CD4-positive, alpha-beta T cell treated with Interleukin-2 at 100 ng/mL for 4 hours (primary cell): Measurements from ENCODE around the gene CDC42SE1.

ENCODE experiments used
- DNase-seq: peaks from one replicate; pipeline ENCODE4 v3.0.0-alpha.2; 2020; ENCODE audit warnings: low spot score

CDC42SE1 gene

DNA sequence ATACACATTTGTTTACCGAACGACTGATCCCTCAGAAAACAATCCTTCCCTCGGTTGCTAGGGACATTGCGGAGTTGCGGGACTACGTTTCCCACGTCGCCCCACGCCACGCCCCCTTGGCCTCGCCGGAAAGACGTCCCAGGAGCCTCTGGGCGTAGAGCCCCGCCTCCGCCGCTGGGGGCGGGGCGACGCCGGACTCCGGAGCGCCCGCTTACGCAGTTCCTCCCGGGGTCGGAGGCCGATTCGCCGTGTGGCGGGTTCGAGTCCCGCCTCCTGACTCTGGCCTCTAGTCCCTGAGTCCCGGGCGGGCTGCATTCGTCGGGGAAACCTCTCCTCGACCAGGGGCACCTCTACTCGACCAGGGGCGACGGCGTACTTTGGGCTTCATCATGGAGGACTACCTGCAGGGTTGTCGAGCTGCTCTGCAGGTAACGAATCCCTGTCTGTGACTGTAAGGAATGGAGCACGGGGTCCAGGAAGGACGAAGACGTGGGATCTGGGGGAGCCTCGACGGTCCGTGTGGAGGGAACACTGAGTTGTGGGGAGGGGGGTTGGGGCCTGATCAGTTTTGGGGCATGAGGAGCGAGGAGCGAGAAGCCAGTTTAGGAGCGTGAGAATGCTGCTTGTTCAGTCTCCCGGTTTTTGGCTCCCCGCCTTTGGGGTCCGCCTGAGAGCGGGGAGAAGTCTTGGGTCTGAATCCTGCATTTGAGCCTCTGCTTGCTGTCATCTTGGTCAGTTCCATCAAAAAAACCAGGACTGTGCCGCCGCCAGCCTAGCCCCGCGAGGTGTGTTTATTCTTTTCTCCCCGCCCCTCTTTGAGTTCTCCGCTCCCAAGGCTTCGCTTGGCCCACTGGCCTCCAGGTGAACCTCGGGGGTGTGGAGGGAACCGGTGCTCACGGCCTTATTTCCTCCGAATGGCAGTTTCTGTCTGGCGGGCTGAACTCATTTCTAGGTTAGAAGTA is 50.9 kb downstream of the CDC42SE1 start, which contains the start of gene PRUNE1:
Gene PRUNE1, plus strand, starts transcription at position 206 of the 962 bp plus-strand sequence. Its CDS starts 184 bp downstream, at position 390.
- peak; percentile 99 for DNase-seq

DNA sequence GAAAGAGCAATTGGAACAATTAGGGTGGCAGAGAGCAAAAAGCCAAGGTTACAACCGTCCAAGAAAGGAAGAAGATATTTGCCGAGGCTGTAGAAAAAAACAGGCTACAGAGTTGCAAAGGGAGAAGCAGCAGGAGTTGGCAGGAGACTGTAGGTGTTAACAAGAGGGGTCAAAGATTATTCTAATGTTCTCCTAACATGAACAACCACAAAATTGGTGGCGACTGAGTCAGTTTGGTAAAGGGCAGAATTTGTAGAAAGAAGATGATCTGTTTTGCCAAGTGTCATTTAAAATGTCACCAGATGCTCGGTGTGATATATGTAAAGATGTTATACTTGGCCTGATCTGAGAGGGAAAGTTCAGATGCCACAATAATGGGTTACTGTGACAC is 51.6 kb downstream of the CDC42SE1 start:
- no peak for DNase-seq

DNA sequence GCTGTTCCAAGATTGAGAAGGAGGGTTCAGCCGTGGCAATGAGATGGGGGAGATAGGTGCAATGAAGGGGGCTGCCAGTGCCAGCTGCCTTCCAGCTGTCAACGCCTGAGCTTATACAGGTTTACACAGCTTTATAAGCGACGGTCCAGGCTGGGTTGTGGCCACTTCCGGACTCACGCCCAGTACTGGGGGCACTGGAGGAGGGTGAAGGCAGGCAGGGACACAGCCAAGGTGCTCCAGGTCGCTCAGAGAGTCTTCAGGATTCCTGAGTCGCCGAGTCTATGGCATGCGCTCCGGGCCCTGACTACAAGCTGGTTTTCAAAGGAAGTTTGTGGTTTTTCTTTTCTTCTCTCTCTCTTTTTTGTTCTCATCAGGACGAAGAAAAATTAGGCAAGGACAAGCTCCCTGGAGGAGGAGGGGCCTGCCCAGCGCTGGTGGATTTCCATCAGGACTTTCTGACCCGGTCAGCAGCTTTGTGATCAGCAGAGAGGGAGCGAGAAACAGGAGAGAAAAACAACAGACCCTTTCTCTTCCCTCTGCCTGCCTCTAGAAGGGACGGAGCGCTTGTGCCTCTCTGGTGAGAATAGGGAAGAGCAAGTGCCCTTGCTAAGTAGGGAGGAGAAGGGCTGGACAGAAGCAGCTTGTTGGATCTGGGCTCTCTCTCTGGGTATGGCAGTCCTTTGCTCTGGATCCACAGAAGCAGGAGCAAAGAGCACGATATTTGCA is 52.9 kb downstream of the CDC42SE1 start, which contains the start of gene MINDY1:
Gene MINDY1, minus strand, starts transcription at position 576 of the 726 bp plus-strand sequence. CDS start 4,285 bp downstream, outside the sequence.
- peak; percentile 24 for DNase-seq

DNA sequence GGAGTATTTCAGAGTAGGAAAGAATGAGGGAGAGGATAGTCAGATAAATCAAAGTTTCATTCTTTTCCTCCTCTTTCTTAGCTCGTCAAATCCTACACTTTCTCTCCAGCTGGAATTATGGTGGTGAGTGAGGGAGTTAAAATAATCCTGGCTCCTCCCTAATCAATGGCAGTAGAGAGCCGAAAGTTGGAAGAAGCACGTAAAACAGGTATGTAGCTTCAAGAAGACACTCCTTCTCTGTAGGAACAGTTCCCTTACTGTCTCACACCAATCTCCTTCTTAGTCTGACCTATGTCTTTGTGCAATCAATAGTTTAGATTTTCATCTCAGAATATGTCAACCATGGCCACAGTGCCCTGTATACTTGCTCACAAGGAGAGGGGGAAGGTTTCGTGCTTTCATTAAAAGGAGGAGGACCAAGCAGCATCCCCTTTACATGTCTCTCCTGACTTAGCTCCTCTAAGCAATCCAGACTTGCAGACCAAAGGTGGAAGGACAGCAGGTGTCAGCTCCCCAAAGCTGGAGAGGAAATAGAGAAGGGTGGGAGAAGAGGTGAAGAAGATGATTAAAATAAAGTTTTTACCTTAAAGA is 53.6 kb downstream of the CDC42SE1 start:
- DNase-seq: no peak

DNA sequence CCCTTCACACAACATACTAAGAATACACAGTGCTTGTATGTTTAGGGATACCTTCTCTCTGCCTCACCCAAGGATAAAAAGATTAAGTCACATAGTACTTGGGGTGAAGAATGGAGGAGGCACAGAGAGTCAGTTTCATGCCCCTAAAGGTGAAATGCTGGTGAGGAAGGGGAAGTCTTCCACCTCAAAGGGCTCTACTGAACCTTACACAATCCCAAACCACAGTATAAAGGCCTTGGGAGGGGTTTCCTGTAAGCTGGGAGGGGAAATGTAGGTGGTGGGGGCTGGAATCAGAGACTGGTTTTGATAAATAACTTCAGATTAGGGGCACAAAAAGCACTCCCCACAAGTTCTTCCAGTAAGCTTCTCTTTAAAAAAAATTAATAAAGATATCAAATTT is 56.2 kb downstream of the CDC42SE1 start:
- DNase-seq: peak; percentile 30

DNA sequence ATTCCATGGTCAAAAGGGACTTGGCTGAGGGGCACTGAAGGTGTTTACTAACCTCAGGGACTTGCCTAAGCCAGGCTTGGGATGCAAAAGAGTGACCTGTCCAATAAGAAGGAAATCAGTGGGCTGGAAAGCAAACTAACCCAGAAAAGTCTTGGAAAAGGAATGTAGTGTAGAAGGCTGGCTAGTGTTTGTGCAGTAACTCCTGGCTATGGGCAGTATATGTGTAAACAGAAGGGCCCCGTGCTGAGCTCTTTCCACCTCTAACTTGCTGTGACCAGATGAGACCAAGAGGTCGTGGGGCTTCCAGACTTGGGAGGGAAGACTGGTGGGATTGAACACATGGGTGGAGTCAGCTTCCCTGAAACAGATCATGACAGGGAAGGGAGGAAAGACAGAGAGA is 56.8 kb downstream of the CDC42SE1 start:
- no peak for DNase-seq

DNA sequence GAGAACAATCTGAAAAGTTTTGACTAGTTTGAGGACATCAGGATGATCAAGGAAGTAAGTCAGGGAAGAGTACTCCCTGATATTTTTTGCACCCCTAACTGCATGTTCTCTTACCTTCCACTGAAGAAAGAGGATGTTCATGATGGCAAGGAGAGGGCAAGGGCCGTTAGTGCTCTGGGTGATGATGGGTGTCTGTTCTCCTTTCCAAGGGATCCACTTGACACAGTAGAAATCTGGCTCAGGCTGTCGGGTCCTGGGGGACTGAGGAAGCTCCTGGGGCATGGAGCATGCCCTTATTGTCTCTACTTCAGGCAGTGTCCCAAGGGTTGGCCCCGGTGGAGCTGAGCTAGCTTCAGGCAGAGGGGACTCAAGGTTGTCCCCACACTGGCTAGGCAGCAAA is 57.4 kb downstream of the CDC42SE1 start:
- no peak for DNase-seq

DNA sequence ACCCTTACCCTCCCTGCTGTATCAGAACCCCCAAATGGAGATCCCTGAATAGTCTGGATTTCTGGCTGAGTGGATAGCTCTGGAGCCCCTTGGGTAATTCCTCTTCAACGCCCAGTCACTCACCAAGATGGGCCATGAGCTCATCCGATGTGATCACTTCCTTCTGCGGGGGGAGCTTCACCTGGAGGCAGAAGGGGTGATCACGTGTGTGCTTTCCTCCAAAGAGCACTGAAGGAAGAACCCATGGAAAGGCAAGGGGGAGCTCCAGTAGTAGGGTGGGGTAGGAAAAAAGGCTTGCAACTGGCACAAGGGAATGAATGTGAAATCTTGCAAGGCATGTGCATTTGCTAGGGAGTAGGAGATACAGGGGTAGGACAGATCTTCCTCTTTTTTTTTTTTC is 57.8 kb downstream of the CDC42SE1 start:
- DNase-seq: no peak
